ENCODE data around the gene PGAP6.
"Not testable (repeated sequence)": the region's sequence is repeated elsewhere in the genome, so short reads cannot be mapped to it uniquely, and the experiment has no call there.

PGAP6 gene

GRCh38 chr16:345772-346171 is 36.0 kb downstream of the PGAP6 start:
- Histone ChIP-seq H3K36me3 (replicated peaks) (peaks cover 9% of the 10 kb centered on the region), H3K4me3 (ENCODE audit: low read depth, low read length) (no peak overlapping the region), H3K27ac (no peak overlapping the region), H3K27me3 (replicated peaks) (no peaks in the 10 kb centered on the region)
- DNase-seq: no peak
- in situ Hi-C loops (cut with HindIII; ENCODE audit: low pct_ligation_motif_present, low sequenced_read_pairs): no loop called here
- TF ChIP-seq CTCF (IDR thresholded peaks at IDR 0.05; ENCODE audit: low read depth, low read length, missing control alignments): no peak

GRCh38 chr16:342455-343213 is 39.1 kb downstream of the PGAP6 start:
- Histone ChIP-seq H3K27ac (no peak overlapping the region), H3K27me3 (replicated peaks) (no peaks in the 10 kb centered on the region), H3K36me3 (replicated peaks) (peaks cover 9% of the 10 kb centered on the region), H3K4me3 (ENCODE audit: low read depth, low read length) (no peak overlapping the region)
- no peak for TF ChIP-seq CTCF (IDR thresholded peaks at IDR 0.05; ENCODE audit: low read depth, low read length, missing control alignments)
- DNase-seq: no peak
- in situ Hi-C loops (cut with HindIII; ENCODE audit: low pct_ligation_motif_present, low sequenced_read_pairs): no loop called here

GRCh38 chr16:341974-342336 is 39.8 kb downstream of the PGAP6 start:
- DNase-seq; H3K36me3 ChIP-seq (replicated peaks); in situ Hi-C loops (cut with HindIII; ENCODE audit: low pct_ligation_motif_present, low sequenced_read_pairs); H3K27me3 ChIP-seq (replicated peaks); H3K27ac ChIP-seq; H3K4me3 ChIP-seq (ENCODE audit: low read depth, low read length): not testable (repeated sequence)

GRCh38 chr16:341095-341973 is 40.4 kb downstream of the PGAP6 start:
- in situ Hi-C loops (cut with HindIII; ENCODE audit: low pct_ligation_motif_present, low sequenced_read_pairs); H3K27me3 ChIP-seq (replicated peaks); DNase-seq; H3K36me3 ChIP-seq (replicated peaks); H3K4me3 ChIP-seq (ENCODE audit: low read depth, low read length); H3K27ac ChIP-seq: not testable (repeated sequence)

DNA sequence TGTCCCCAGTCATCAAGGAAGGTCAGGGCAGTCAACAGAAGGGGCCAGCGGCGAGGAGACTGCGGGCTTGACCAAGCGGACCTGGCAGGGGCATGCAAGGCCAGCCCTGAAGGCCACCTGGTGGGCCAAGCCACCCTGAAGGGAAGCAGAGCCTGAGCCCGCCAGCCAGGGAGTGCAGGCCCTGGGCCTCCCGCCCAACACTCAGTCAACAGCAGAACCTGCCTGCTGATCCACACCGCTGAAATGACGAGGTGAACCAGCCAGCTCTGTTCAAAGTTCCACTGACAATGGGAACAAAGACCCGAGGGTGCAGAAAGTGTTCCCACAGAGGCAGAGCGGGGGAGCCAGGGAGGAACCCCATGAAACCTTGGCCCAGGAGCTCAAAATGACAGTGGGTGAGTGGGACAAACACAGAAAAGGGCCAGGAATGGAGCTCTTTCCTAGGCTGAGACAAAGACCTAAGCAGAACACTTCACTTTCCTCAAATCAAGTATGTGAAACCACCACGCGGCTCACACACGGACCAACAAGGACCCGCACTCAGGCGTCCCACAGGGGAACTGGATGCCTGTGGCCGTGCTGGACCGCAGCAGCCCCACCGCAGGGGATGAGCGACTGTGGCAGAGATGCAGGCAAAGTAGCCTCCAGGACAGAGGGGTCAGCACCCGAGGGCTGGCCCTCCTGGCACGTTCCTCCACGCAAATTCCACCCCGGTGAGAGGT is 41.2 kb downstream of the PGAP6 start:
- peaks cover 9% of the 10 kb centered on the region for H3K36me3 ChIP-seq (replicated peaks)
- no peak overlapping the region for H3K4me3 ChIP-seq (ENCODE audit: low read depth, low read length)
- in situ Hi-C loops (cut with HindIII; ENCODE audit: low pct_ligation_motif_present, low sequenced_read_pairs): no loop called here

DNA sequence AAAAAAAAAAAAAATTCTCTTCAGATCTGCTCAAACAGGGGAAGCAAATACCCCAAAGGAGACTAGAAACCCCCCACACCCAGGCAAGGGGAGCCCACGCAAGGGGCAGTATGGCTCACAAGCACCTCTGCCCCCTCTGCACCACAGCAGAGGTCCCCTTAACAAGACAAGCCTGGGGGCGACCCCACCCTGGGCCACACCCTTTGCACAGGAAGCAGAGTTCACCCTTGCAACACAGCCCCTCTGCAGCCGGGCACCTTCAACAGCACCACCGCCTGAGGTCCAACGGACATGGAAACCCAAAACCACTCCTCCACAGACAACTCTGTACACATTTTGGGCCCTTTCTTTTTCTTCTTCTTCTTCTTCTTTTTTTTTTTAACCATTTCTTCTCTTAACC is 42.1 kb downstream of the PGAP6 start:
- in situ Hi-C loops (cut with HindIII; ENCODE audit: low pct_ligation_motif_present, low sequenced_read_pairs): no loop called here
- H3K27me3 ChIP-seq (replicated peaks): no peaks in the 10 kb centered on the region
- no peak for DNase-seq
- peaks cover 3% of the 10 kb centered on the region for H3K36me3 ChIP-seq (replicated peaks)
- no peak overlapping the region for H3K4me3 ChIP-seq (ENCODE audit: low read depth, low read length)
- no peak for TF ChIP-seq CTCF (IDR thresholded peaks at IDR 0.05; ENCODE audit: low read depth, low read length, missing control alignments)
- no peak overlapping the region for H3K27ac ChIP-seq

More for the DNA sequence above, 41.2 kb downstream of the PGAP6 start:
- Histone ChIP-seq H3K27ac (no peak overlapping the region), H3K27me3 (replicated peaks) (no peaks in the 10 kb centered on the region)
- TF ChIP-seq CTCF (IDR thresholded peaks at IDR 0.05; ENCODE audit: low read depth, low read length, missing control alignments): no peak
- DNase-seq: no peak

Data from brain microvascular endothelial cell (primary cell).